B cell (primary cell): Measurements from ENCODE around the gene SNED1. TPM values are rescaled to one million over a fixed set of nuclear protein-coding genes. Genes with fewer than 3 reads are reported as not detected.
A peak's percentile ranks its signal among the peaks of the same experiment; 100 is the strongest.

Experiments
- ATAC-seq: fragments of 200-7000 bp; cut with Tn5 transposase; one replicate; pipeline ENCODE4 v1.10.0; 2021; ENCODE audit warnings: low read depth, mild to moderate bottlenecking, moderate number of reproducible peaks, moderate library complexity
- CTCF ChIA-PET: fragments of 350-600 bp; sonication (Branson Sonifier 250); formaldehyde crosslinking; loops from one replicate; lab custom pipeline; 2021; ENCODE audit warnings: antibody characterized with exemption, inconsistent platforms; lab: Charles Lee
- POLR2A ChIA-PET: fragments of 350-600 bp; sonication (Branson Sonifier 250); formaldehyde crosslinking; loops from one replicate; lab custom pipeline; 2021; ENCODE audit warnings: antibody characterized with exemption; lab: Charles Lee
- DNase-seq: peaks from one replicate; pipeline ENCODE4 v3.0.0; 2013
- H2AFZ ChIP-seq: 2 replicates; pipeline ENCODE4 v1.6.1; 2012; ENCODE audit warnings: mild to moderate bottlenecking, low read depth, low read length; ENCODE audit not compliant: insufficient read depth, poor library complexity, severe bottlenecking
- H3K27ac ChIP-seq, 2 donors: 1 replicate in 1 of 2; 2 replicates in 1 of 2; pipeline ENCODE4 v1.5.1; 2012 to 2013; ENCODE audit warnings: low read length in 2 of 2, mild to moderate bottlenecking in 2 of 2, moderate library complexity in 1 of 2
- H3K27me3 ChIP-seq, 4 experiments: fragments of 200-600 bp in 1 of 4; sonication (generic) in 1 of 4; replicated peaks in 1 of 4; 1 replicate in 2 of 4; 2 replicates in 2 of 4; pipeline versions ENCODE4 v1.6.1 to v1.7.0; 2013 to 2016; ENCODE audit warnings: low read length in 3 of 4, mild to moderate bottlenecking in 2 of 4, mixed read lengths in 1 of 4, moderate library complexity in 1 of 4; ENCODE audit not compliant: insufficient read depth in 4 of 4, control insufficient read depth in 3 of 4; ENCODE audit errors: control extremely low read depth in 1 of 4
- H3K36me3 ChIP-seq, 2 experiments: replicated peaks in 1 of 2; 1 replicate in 1 of 2; 2 replicates in 1 of 2; pipeline versions ENCODE4 v1.6.1 to v1.7.1; 2013; ENCODE audit warnings: low read length in 1 of 2; ENCODE audit not compliant: insufficient read depth in 2 of 2, control insufficient read depth in 1 of 2; ENCODE audit errors: control extremely low read depth in 1 of 2, extremely low read depth in 1 of 2
- H3K4me1 ChIP-seq, 2 donors: fragments of 200-600 bp in 1 of 2; sonication (generic) in 1 of 2; 1 replicate in 1 of 2; 2 replicates in 1 of 2; pipeline versions ENCODE4 v1.5.1 to v1.6.1; 2013 to 2017; ENCODE audit warnings: low read length in 2 of 2; ENCODE audit not compliant: control insufficient read depth in 2 of 2, insufficient read depth in 2 of 2
- H3K4me2 ChIP-seq: replicated peaks from 2 replicates; pipeline ENCODE3; 2012; ENCODE audit warnings: mild to moderate bottlenecking, low read depth, low read length; ENCODE audit not compliant: poor library complexity, severe bottlenecking
- H3K4me3 ChIP-seq, 5 experiments: fragments of 200-600 bp in 1 of 5; sonication (generic) in 1 of 5; 1 replicate in 3 of 5; 2 replicates in 2 of 5; pipeline versions ENCODE4 v1.5.1 to v1.7.0; 2011 to 2016; ENCODE audit warnings: low read length in 4 of 5, mild to moderate bottlenecking in 4 of 5, low read depth in 2 of 5, control low read depth in 1 of 5, moderate library complexity in 1 of 5; ENCODE audit not compliant: insufficient read depth in 1 of 5; ENCODE audit errors: control extremely low read depth in 1 of 5, extremely low read depth in 1 of 5
- H3K79me2 ChIP-seq: fragments of 200-600 bp; sonication (generic); one replicate; pipeline ENCODE4 v1.6.0; 2016; ENCODE audit warnings: low read length; ENCODE audit not compliant: control insufficient read depth, insufficient read depth
- H3K9ac ChIP-seq: fragments of 200-600 bp; sonication (generic); 2 replicates; pipeline ENCODE4 v1.6.1; 2017; ENCODE audit warnings: mild to moderate bottlenecking, low read length, moderate library complexity
- H3K9me3 ChIP-seq, 3 donors: one replicate each; pipeline versions ENCODE4 v1.6.1 to v1.7.1; 2013; ENCODE audit warnings: low read length in 2 of 3; ENCODE audit not compliant: control insufficient read depth in 2 of 3, insufficient read depth in 1 of 3; ENCODE audit errors: control extremely low read depth in 1 of 3
- H4K20me1 ChIP-seq: 2 replicates; pipeline ENCODE4 v1.6.0; 2012; ENCODE audit warnings: mild to moderate bottlenecking, low read length; ENCODE audit not compliant: insufficient read depth, control insufficient read depth, poor library complexity, severe bottlenecking
- H3K27ac Mint-ChIP-seq: one replicate; pipeline ENCODE4 v1.8.0; 2021; ENCODE audit warnings: mixed read lengths
- H3K27me3 Mint-ChIP-seq: one replicate; pipeline ENCODE4 v1.8.0; 2021; ENCODE audit warnings: mixed read lengths
- H3K4me1 Mint-ChIP-seq: one replicate; pipeline ENCODE4 v1.8.0; 2021; ENCODE audit warnings: mixed read lengths
- H3K4me3 Mint-ChIP-seq: one replicate; pipeline ENCODE4 v1.8.0; 2021; ENCODE audit warnings: mixed read lengths
- H3K9me3 Mint-ChIP-seq: one replicate; pipeline ENCODE4 v1.8.0; 2022; ENCODE audit warnings: mixed read lengths; ENCODE audit not compliant: insufficient read depth
- EZH2 ChIP-seq: IDR thresholded peaks from 2 replicates; pipeline ENCODE4 v1.6.1; 2012; ENCODE audit warnings: borderline replicate concordance, low read depth, mild to moderate bottlenecking, moderate library complexity, low read length; ENCODE audit not compliant: insufficient read depth, poor library complexity, severe bottlenecking
- WGBS: methylation state at CpG from one replicate; pipeline ENCODE4 v1.1.5; 2013; ENCODE audit warnings: missing lambda C conversion rate; ENCODE audit not compliant: insufficient coverage; 5-methylcytosine and 5-hydroxymethylcytosine counted together
- intact Hi-C: fragments of 100-400 bp; cut with micrococcal nuclease; formaldehyde crosslinking; loops from one replicate; pipeline ENCODE4 v1.10.0; 2022
- polyA plus RNA-seq: library from polyadenylated mRNA; depleted of rRNA; stranded (reverse); fragments of >200 nt; gene quantifications from 2 replicates; pipeline ENCODE4 v1.2.3, GENCODE V29; 2012
- total RNA-seq, 2 donors: library from RNA; stranded (reverse); fragments of 120-200 nt in 1 of 2; gene quantifications; 1 replicate in 1 of 2; 2 replicates in 1 of 2; pipeline versions ENCODE4 v1.2.3 to v1.2.4, GENCODE V29; 2013 to 2022
- TF ChIP-seq, protein P1 (sequence below): fragments of 200-600 bp; IDR thresholded peaks from one replicate; pipeline ENCODE4 v1.8.0; 2022; ENCODE audit warnings: antibody characterized with exemption, mild to moderate bottlenecking

SNED1 gene
- total and polyA plus RNA-seq, 2 donors (not counting 1 experiment from before 2014, with no cell fraction given): 25.5 to 336 TPM

- Mint-ChIP-seq H3K4me3 (no peak overlapping the region), H3K27me3 (no peaks in the 10 kb centered on the region), H3K27ac (no peak overlapping the region), H3K4me1 (peaks cover 22% of the 10 kb centered on the region), H3K9me3 (peaks cover 10% of the 10 kb centered on the region)
- Histone ChIP-seq H3K79me2 (no peaks in the 10 kb centered on the region), H3K27me3 (peaks cover 0 to 3% (median 0%) of the 10 kb centered on the region in 4 experiments), H3K36me3 (no peaks in the 10 kb centered on the region), H3K9ac (no peak overlapping the region), H3K27ac (no peak overlapping the region), H3K4me1 (peaks cover 9 to 19% of the 10 kb centered on the region in 2 donors), H4K20me1 (no peaks in the 10 kb centered on the region), H3K9me3 (peaks cover 0 to 32% (median 13%) of the 10 kb centered on the region in 3 donors), H3K4me2 (no peak overlapping the region), H3K4me3 (no peak overlapping the region), H2AFZ (no peak overlapping the region)
- DNase-seq (no peak), ATAC-seq (no peak)
- WGBS: 92% methylated on average over 4 of the region's 7 CpGs
- TF ChIP-seq, protein P1, sequence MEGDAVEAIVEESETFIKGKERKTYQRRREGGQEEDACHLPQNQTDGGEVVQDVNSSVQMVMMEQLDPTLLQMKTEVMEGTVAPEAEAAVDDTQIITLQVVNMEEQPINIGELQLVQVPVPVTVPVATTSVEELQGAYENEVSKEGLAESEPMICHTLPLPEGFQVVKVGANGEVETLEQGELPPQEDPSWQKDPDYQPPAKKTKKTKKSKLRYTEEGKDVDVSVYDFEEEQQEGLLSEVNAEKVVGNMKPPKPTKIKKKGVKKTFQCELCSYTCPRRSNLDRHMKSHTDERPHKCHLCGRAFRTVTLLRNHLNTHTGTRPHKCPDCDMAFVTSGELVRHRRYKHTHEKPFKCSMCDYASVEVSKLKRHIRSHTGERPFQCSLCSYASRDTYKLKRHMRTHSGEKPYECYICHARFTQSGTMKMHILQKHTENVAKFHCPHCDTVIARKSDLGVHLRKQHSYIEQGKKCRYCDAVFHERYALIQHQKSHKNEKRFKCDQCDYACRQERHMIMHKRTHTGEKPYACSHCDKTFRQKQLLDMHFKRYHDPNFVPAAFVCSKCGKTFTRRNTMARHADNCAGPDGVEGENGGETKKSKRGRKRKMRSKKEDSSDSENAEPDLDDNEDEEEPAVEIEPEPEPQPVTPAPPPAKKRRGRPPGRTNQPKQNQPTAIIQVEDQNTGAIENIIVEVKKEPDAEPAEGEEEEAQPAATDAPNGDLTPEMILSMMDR: no peak
- no peak for TF ChIP-seq EZH2
- ChIA-PET CTCF (interaction anchor here (0.8 kb wide), 1 partner anchor 17 kb away, joined by 3 read pairs; no protein-coding TSS in a partner anchor), POLR2A (interaction anchor here (0.7 kb wide), 1 partner anchor 283 kb away, joined by 3 read pairs; no protein-coding TSS in a partner anchor)
- intact Hi-C loops: no loop called here
Measured at GRCh38 chr2:241030883-241031282, 32.5 kb downstream of the SNED1 start.

- Histone ChIP-seq H2AFZ (no peak overlapping the region), H4K20me1 (no peaks in the 10 kb centered on the region), H3K36me3 (no peaks in the 10 kb centered on the region), H3K9ac (no peak overlapping the region), H3K4me2 (no peak overlapping the region), H3K4me3 (no peak overlapping the region), H3K4me1 (peaks cover 9 to 23% of the 10 kb centered on the region in 2 donors), H3K79me2 (no peaks in the 10 kb centered on the region), H3K9me3 (peaks cover 0 to 28% (median 7%) of the 10 kb centered on the region in 3 donors), H3K27ac (no peak overlapping the region), H3K27me3 (peaks cover 0 to 3% (median 0%) of the 10 kb centered on the region in 4 experiments)
- H3K27ac Mint-ChIP-seq: peak overlapping the region; percentile 29
- ChIA-PET CTCF (interaction anchor here (0.8 kb wide), 1 partner anchor 18 kb away, joined by 3 read pairs; no protein-coding TSS in a partner anchor), POLR2A (interaction anchor here (0.7 kb wide), 1 partner anchor 282 kb away, joined by 3 read pairs; no protein-coding TSS in a partner anchor)
- ATAC-seq (no peak), DNase-seq (no peak)
- intact Hi-C loops: no loop called here
- H3K27me3 Mint-ChIP-seq: no peaks in the 10 kb centered on the region
- H3K9me3 Mint-ChIP-seq: peaks cover 7% of the 10 kb centered on the region
- peaks cover 25% of the 10 kb centered on the region for H3K4me1 Mint-ChIP-seq
- TF ChIP-seq, protein P1: no peak
- no peak for TF ChIP-seq EZH2
- no peak overlapping the region for H3K4me3 Mint-ChIP-seq
- WGBS: 95% methylated on average over 16 of the region's 20 CpGs
Measured at GRCh38 chr2:241031436-241032165, 33.2 kb downstream of the SNED1 start.
